PFSK-1 (cell line): ENCODE measurements around the gene PDPK1.

Experiments
- FOXP2 ChIP-seq: optimal IDR thresholded peaks from 2 replicates; pipeline ENCODE3; 2011; ENCODE audit warnings: borderline replicate concordance, control low read depth, inconsistent platforms; ENCODE audit not compliant: insufficient read depth; ENCODE audit errors: extremely low read length, extremely low read depth
- POLR2AphosphoS5 ChIP-seq: IDR thresholded peaks from 2 replicates; pipeline ENCODE4 v1.6.1; 2012; ENCODE audit warnings: low read depth, mild to moderate bottlenecking, control low read depth, low read length, moderate library complexity
- REST ChIP-seq, 2 experiments: IDR thresholded peaks; 2 replicates each; pipeline versions ENCODE4 v1.6.1 to v1.8.0; 2011 to 2012; ENCODE audit warnings: low read depth in 2 of 2, low read length in 2 of 2, control low read depth in 1 of 2, inconsistent platforms in 1 of 2, mild to moderate bottlenecking in 1 of 2, moderate library complexity in 1 of 2; ENCODE audit not compliant: insufficient read depth in 1 of 2
- SIN3A ChIP-seq: IDR thresholded peaks from 2 replicates; pipeline ENCODE4 v1.6.1; 2012; ENCODE audit warnings: mild to moderate bottlenecking, low read length, moderate library complexity, borderline replicate concordance; ENCODE audit not compliant: insufficient read depth
- TAF1 ChIP-seq: IDR thresholded peaks from 2 replicates; pipeline ENCODE4 v1.6.1; 2012; ENCODE audit warnings: low read length, control low read depth, borderline replicate concordance; ENCODE audit not compliant: insufficient read depth

- no peak for TF ChIP-seq TAF1
- no peak for TF ChIP-seq POLR2AphosphoS5
- no peak for TF ChIP-seq REST (IDR thresholded peaks at IDR 0.05; ENCODE audit: insufficient read depth in 1 of 2, low read depth in 2 of 2, low read length in 2 of 2)
- no peak for TF ChIP-seq SIN3A
- no peak for TF ChIP-seq FOXP2
These were observed 25.7 kb upstream of the PDPK1 start for GRCh38 chr16:2511996-2512734.
